ENCODE measurements around the gene FOXJ1. TPM values are rescaled to one million over a fixed set of nuclear protein-coding genes. Genes with fewer than 3 reads are reported as not detected.

FOXJ1 gene
- polyA plus RNA-seq, 1 donor from 2014 or later: not detected

DNA sequence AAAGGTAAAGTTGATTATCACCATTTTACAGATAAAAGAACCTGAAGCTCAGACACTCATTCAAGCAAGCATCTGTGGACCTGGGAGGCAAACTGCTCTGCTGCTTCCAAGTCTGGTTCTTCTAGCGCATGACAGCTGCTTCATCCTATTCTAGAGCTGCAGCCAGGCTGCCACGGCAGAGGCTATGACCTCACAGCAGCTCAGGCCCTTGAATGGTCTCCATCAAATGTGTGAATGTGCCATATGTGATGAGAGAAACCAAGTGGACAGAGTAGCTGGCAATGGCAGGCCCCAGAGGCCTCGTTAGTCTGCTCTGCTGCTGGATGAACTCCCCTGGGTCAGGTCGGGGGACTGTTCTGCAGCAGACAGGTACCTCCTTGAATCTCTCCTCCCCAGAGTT lies 30.7 kb upstream of the FOXJ1 start:
- peaks cover 3% of the 10 kb centered on the region for H3K27me3 Mint-ChIP-seq
- H3K36me3 Mint-ChIP-seq: no peaks in the 10 kb centered on the region
- H3K27ac Mint-ChIP-seq: no peak overlapping the region
- H3K9me3 Mint-ChIP-seq: no peaks in the 10 kb centered on the region
- H3K4me1 Mint-ChIP-seq: peaks cover 0 to 2% (median 0%) of the 10 kb centered on the region in 3 donors
- H3K4me3 Mint-ChIP-seq: no peak overlapping the region

DNA sequence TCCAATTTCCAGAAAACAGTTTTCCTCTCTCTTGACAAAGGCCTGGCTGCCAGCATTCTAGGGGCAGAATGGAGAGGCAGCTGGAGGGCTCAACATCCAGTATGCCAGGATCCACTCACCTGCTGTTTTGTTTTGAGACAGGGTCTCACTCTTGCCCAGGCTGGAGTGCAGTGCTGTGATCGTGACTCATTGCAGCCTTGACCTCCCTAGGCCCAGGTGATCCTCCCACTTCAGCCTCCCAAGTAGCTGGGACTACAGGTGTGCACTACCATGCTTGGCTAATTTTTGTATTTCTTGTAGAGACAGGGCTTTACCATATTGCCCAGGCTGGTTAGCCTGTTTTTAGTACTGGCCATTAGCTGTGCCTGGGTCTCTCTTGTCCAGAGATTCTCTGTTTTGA lies 29.1 kb upstream of the FOXJ1 start:
- Mint-ChIP-seq H3K36me3 (no peaks in the 10 kb centered on the region), H3K27ac (peak overlapping the region in 1 of 3 donors; percentile 57), H3K4me3 (no peak overlapping the region), H3K27me3 (peaks cover 3% of the 10 kb centered on the region), H3K9me3 (no peaks in the 10 kb centered on the region), H3K4me1 (peaks cover 0 to 2% (median 0%) of the 10 kb centered on the region in 3 donors)

GRCh38 chr17:76166906-76167305 lies 25.9 kb upstream of the FOXJ1 start:
- Mint-ChIP-seq H3K36me3 (no peaks in the 10 kb centered on the region), H3K4me3 (no peak overlapping the region), H3K27ac (peak overlapping the region in 1 of 3 donors; percentile 57), H3K9me3 (no peaks in the 10 kb centered on the region), H3K27me3 (no peaks in the 10 kb centered on the region), H3K4me1 (peaks cover 0 to 2% (median 0%) of the 10 kb centered on the region in 3 donors)

DNA sequence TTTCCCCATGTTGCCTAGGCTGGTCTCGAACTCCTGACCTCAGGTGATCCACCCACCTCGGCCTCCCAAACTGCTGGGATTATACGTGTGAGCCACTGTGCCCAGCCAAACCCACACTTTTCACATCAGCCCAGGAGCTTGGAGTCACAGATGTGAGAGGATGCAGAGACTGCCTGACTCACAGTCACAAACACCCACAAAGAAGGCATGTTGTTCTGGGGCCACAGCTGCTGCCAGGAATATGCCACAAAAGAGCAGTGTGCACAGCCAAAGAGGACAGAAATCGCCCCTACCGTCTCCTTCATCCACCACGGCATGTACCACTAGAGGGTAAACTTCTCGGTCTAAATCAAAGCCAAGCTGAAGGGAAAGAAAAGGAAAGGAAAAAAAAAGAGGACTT lies 25.1 kb upstream of the FOXJ1 start:
- Mint-ChIP-seq H3K9me3 (no peaks in the 10 kb centered on the region), H3K36me3 (no peaks in the 10 kb centered on the region), H3K4me1 (peaks cover 0 to 2% (median 0%) of the 10 kb centered on the region in 3 donors), H3K27ac (no peak overlapping the region), H3K4me3 (no peak overlapping the region), H3K27me3 (no peaks in the 10 kb centered on the region)

DNA sequence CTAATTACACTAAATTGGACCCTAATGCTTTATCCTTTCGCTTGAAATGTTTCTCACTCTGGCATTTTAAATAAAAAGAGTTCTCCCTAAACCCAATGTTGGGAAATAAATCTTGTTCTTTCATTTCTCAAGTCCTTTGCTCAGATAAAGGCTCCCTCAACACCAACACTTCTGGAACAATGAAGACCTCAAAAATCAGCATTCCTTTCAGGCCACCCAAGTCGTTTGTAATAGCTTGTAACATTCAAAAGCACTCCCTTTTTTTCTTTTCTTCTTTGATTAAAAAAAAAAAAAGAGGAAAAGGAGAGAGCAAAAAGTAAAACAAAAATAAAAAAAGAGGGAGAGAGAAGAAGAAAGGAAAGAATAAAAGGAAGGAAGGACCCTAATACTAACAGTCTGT lies 23.3 kb upstream of the FOXJ1 start:
- no peaks in the 10 kb centered on the region for H3K27me3 Mint-ChIP-seq
- no peak overlapping the region for H3K4me3 Mint-ChIP-seq
- no peaks in the 10 kb centered on the region for H3K36me3 Mint-ChIP-seq
- H3K4me1 Mint-ChIP-seq: peaks cover 0 to 2% (median 0%) of the 10 kb centered on the region in 3 donors
- H3K9me3 Mint-ChIP-seq: no peaks in the 10 kb centered on the region
- no peak overlapping the region for H3K27ac Mint-ChIP-seq

DNA sequence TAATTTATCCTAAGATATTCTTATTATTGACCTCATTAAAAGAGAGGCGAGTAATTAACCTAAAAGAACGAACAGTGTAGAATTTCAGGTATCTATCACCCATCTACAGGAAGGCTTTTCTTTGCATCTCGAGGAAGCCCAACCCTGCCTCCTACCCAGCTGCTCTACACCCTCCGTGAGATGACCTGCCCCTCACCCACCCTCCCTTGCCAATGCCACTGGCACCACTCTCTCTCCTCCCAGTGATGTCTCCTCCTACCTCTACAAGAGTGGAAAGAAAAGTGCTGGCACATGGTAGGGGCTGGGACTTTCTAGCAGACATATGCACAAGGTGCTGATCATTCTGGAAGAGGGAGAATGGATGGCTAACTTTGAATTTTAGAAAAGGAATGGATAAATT lies 22.9 kb upstream of the FOXJ1 start:
- Mint-ChIP-seq H3K36me3 (peaks cover 2% of the 10 kb centered on the region), H3K27ac (no peak overlapping the region), H3K9me3 (no peaks in the 10 kb centered on the region), H3K4me1 (peaks cover 0 to under 1% (median 0%) of the 10 kb centered on the region in 3 donors), H3K27me3 (no peaks in the 10 kb centered on the region), H3K4me3 (no peak overlapping the region)

DNA sequence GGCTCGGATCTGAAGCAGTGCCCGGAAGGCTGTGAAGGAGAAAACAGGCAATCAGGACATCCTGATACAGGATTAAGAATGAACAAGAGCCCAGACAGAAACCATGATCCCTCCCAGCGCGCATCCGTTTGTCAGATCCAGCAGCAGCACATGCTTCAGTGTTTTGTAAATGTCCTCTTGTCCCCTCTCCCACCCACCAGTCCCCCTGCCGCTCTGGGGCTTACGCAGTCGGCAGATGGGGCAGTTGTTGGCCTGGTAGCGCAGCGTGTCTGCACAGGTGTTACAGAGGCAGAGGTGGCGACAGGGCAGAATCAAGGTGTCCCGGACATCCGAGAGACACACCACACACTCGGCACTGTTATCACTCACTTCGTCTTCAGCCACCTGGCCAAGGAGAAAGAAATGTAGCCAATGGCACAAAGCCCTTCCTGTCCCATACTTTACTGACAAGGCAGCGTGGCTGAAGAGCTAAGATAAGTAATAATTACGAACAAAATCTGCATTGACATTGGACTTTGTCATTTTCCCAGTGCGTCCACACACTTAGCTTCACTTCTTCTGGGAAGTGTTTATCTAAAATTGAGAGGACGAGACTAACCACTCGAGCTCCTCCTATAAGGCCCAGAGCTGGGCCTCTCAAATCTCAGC lies 20.7 kb upstream of the FOXJ1 start:
- H3K27ac Mint-ChIP-seq: no peak overlapping the region
- H3K36me3 Mint-ChIP-seq: peaks cover 2% of the 10 kb centered on the region
- H3K27me3 Mint-ChIP-seq: peaks cover 3% of the 10 kb centered on the region
- H3K4me1 Mint-ChIP-seq: no peaks in the 10 kb centered on the region
- H3K9me3 Mint-ChIP-seq: no peaks in the 10 kb centered on the region
- peak overlapping the region in 1 of 4 donors; percentile 52 for H3K4me3 Mint-ChIP-seq

GRCh38 chr17:76160896-76161528 lies 20.0 kb upstream of the FOXJ1 start:
- Mint-ChIP-seq H3K4me3 (no peak overlapping the region), H3K27ac (no peak overlapping the region), H3K9me3 (no peaks in the 10 kb centered on the region), H3K4me1 (no peaks in the 10 kb centered on the region), H3K27me3 (peaks cover 7% of the 10 kb centered on the region), H3K36me3 (peaks cover 2% of the 10 kb centered on the region)

GRCh38 chr17:76159157-76159556 lies 18.1 kb upstream of the FOXJ1 start:
- Mint-ChIP-seq H3K9me3 (no peaks in the 10 kb centered on the region), H3K27me3 (peaks cover 7% of the 10 kb centered on the region), H3K27ac (peak overlapping the region in 1 of 3 donors; percentile 43), H3K4me1 (no peaks in the 10 kb centered on the region), H3K36me3 (peaks cover 2% of the 10 kb centered on the region), H3K4me3 (no peak overlapping the region)

- H3K9me3 Mint-ChIP-seq: no peaks in the 10 kb centered on the region
- peaks cover 2% of the 10 kb centered on the region for H3K36me3 Mint-ChIP-seq
- H3K4me3 Mint-ChIP-seq: no peak overlapping the region
These were observed 16.7 kb upstream of the FOXJ1 start for GRCh38 chr17:76157759-76158158.

DNA sequence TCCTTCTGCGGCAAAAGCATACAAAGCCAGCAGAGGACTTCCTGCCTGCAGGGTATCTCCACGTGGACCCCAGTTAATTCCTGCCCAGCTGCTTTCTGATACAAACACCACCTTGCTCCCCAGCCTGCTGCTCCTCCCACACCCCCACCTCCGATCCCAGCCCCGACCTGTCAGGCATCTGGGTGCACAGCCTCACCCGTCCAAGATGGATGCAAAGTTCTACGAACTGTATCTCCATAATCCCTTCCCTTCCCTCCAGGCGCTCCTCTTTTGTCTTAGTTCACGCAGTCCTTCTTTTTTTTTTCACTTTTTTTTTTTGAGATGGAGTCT lies 15.6 kb upstream of the FOXJ1 start:
- no peak overlapping the region for H3K27ac Mint-ChIP-seq
- H3K4me3 Mint-ChIP-seq: no peak overlapping the region
- peaks cover 0 to under 1% (median 0%) of the 10 kb centered on the region in 3 donors for H3K4me1 Mint-ChIP-seq
- peaks cover 7% of the 10 kb centered on the region for H3K27me3 Mint-ChIP-seq
- H3K9me3 Mint-ChIP-seq: no peaks in the 10 kb centered on the region
- peaks cover 2% of the 10 kb centered on the region for H3K36me3 Mint-ChIP-seq

More at GRCh38 chr17:76157759-76158158, 16.7 kb upstream of the FOXJ1 start:
- no peak overlapping the region for H3K27ac Mint-ChIP-seq
- H3K4me1 Mint-ChIP-seq: no peaks in the 10 kb centered on the region
- H3K27me3 Mint-ChIP-seq: peaks cover 7% of the 10 kb centered on the region

DNA sequence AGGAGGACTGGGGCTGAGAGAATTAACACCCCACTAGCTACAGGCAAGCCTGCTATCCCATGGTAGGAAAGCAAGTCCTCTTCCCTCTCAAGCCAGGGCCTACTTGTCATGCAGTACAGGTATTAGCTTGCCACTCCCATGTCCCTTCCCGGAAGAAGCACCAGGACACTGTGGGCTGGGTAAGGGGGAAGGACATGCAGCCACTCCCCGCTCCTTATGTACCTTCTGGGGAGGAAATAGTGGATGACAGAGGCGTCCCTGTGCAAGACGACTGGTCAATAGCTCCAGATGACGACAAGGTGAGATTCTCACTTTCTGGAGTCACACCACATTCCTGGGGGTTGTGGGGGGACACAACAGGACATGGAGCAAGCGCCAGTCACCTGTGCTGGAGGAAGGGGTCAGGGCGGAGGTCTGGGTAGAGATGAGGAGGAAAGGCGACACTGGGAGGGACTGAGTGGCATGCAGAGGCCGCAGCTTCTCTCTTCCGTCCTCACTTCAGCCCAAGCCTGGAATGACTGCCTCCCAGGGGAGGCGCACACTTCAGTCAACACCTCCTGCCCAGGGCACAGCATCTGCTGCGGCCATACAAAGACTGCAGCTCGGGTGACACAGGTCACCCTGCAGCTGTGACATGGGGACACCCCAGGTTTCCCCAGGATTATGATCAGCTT lies 15.1 kb upstream of the FOXJ1 start:
- Mint-ChIP-seq H3K27me3 (peaks cover 7% of the 10 kb centered on the region), H3K36me3 (peaks cover 2% of the 10 kb centered on the region), H3K4me1 (peaks cover 0 to 2% (median 0%) of the 10 kb centered on the region in 3 donors), H3K27ac (no peak overlapping the region), H3K4me3 (no peak overlapping the region), H3K9me3 (no peaks in the 10 kb centered on the region)

DNA sequence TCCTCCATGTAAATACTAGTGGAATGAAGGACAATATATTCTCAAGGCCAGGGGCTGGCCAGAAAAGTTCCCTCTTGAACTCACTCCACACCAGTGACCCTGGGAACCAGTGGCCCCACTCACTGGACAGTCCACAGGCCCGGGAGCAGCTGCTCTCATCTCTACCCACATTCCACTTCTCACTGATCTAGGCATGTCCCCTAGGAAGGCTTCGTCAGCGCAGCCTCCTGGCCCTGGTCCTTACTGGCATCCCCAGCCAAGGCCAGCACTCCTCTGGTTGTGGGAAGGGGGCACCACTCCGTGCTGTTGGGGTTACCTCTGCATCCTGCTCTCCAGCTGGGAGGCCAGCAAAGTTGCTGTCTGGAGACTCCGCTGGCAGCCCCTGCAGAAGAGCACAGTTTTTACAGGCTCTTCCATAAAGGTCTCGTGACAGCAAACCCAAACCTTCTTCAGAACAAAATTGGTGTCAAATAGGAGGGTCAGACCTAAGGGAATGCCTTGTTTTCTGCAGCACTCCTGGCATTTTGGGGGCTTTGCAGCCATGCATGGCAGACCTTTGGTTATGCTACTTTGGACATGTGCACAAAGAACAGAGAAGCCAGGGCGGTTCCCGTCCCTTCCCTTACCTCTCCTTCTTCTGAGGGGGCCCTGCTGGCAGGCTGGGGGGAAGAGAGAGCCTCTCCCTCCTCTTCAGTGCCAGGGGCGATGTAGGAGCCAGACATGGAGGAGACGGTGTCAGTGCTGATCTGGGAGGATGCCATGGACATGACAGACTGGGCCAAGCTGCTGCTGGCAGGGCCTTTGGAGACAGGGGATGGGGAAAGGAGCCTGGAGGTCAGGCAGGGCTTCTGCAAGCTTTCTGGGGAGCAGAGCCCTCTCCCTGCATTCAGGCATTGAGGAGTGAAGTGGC lies 14.1 kb upstream of the FOXJ1 start:
- H3K27me3 Mint-ChIP-seq: peaks cover 7% of the 10 kb centered on the region
- H3K4me1 Mint-ChIP-seq: peaks cover 0 to 2% (median 0%) of the 10 kb centered on the region in 3 donors
- peak overlapping the region in 2 of 3 donors; percentile 23 to 59 for H3K27ac Mint-ChIP-seq
- no peaks in the 10 kb centered on the region for H3K9me3 Mint-ChIP-seq
- H3K4me3 Mint-ChIP-seq: no peak overlapping the region
- H3K36me3 Mint-ChIP-seq: peaks cover 2% of the 10 kb centered on the region

DNA sequence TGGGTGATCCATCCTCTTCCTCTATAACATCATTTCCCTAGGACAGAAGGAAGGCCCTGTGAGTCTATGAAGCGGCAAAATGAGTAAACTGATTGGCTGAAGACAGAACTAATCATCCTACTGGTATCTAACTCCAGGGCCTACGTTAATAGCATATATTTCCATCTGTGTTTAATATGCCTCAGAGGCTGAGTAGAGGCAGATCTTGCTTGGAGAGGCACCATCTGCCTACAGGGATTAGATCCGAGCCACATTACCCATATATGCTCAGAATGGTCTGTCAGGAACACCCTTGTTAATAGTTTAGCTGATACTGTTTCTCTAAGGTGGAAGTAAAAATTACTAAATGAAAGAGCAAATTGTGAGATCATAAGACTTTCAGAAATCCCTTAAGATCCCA lies 13.2 kb upstream of the FOXJ1 start:
- Mint-ChIP-seq H3K27ac (peak overlapping the region in 1 of 3 donors; percentile 23), H3K27me3 (peaks cover 7% of the 10 kb centered on the region), H3K4me3 (no peak overlapping the region), H3K4me1 (peaks cover 0 to 2% (median 0%) of the 10 kb centered on the region in 3 donors), H3K9me3 (no peaks in the 10 kb centered on the region), H3K36me3 (peaks cover 1% of the 10 kb centered on the region)

GRCh38 chr17:76153640-76154039 lies 12.6 kb upstream of the FOXJ1 start:
- Mint-ChIP-seq H3K36me3 (no peaks in the 10 kb centered on the region), H3K4me3 (no peak overlapping the region), H3K4me1 (peaks cover 0 to 2% (median 2%) of the 10 kb centered on the region in 3 donors), H3K27ac (no peak overlapping the region), H3K9me3 (no peaks in the 10 kb centered on the region), H3K27me3 (peaks cover 7% of the 10 kb centered on the region)
